Measurements from ENCODE around the gene TBX5.

TBX5 gene

GRCh38 chr12:114335607-114336006 lies 70.3 kb downstream of the TBX5 start:
- H3K4me3 ChIP-seq, result no peak overlapping the region
- H3K27ac ChIP-seq, result no peak overlapping the region
- no peaks in the 10 kb centered on the region for H3K36me3 ChIP-seq
- no peaks in the 10 kb centered on the region for H3K4me1 ChIP-seq
- no peaks in the 10 kb centered on the region for H3K9me3 ChIP-seq
- no peak for TF ChIP-seq CTCF (IDR thresholded peaks at IDR 0.05)
- no peaks in the 10 kb centered on the region for H3K27me3 ChIP-seq
- intact Hi-C loops (cut with DNase I; ENCODE audit: low total_unique reads), result no loop called here
- DNase-seq, result no peak

GRCh38 chr12:114334395-114334794 lies 71.5 kb downstream of the TBX5 start:
- Histone ChIP-seq H3K4me3 (no peak overlapping the region), H3K27me3 (no peaks in the 10 kb centered on the region), H3K9me3 (no peaks in the 10 kb centered on the region), H3K27ac (no peak overlapping the region), H3K4me1 (no peaks in the 10 kb centered on the region), H3K36me3 (no peaks in the 10 kb centered on the region)
- TF ChIP-seq CTCF (IDR thresholded peaks at IDR 0.05), result no peak
- no peak for DNase-seq
- intact Hi-C loops (cut with DNase I; ENCODE audit: low total_unique reads), result no loop called here

- peaks cover 0 to 5% (median 0%) of the 10 kb centered on the region in 3 donors for H3K9me3 ChIP-seq
- no peak for DNase-seq
- TF ChIP-seq CTCF (IDR thresholded peaks at IDR 0.05), result no peak
- no peak overlapping the region for H3K27ac ChIP-seq
- no peaks in the 10 kb centered on the region for H3K27me3 ChIP-seq
- H3K36me3 ChIP-seq, result no peaks in the 10 kb centered on the region
- no peak overlapping the region for H3K4me3 ChIP-seq
- intact Hi-C loops (cut with DNase I; ENCODE audit: low total_unique reads), result no loop called here
- no peaks in the 10 kb centered on the region for H3K4me1 ChIP-seq
Measured at GRCh38 chr12:114328292-114328691, 77.7 kb downstream of the TBX5 start.

- H3K9me3 ChIP-seq, result peaks cover 0 to 5% (median 0%) of the 10 kb centered on the region in 3 donors
- no peaks in the 10 kb centered on the region for H3K36me3 ChIP-seq
- H3K27ac ChIP-seq, result no peak overlapping the region
- H3K4me3 ChIP-seq, result no peak overlapping the region
- intact Hi-C loops (cut with DNase I; ENCODE audit: low total_unique reads), result no loop called here
- no peak for DNase-seq
- H3K4me1 ChIP-seq, result no peaks in the 10 kb centered on the region
- H3K27me3 ChIP-seq, result no peaks in the 10 kb centered on the region
- no peak for TF ChIP-seq CTCF (IDR thresholded peaks at IDR 0.05)
Measured at GRCh38 chr12:114327765-114328164, 78.2 kb downstream of the TBX5 start.

GRCh38 chr12:114321524-114321923 lies 84.4 kb downstream of the TBX5 start:
- intact Hi-C loops (cut with DNase I; ENCODE audit: low total_unique reads), result no loop called here
- H3K27me3 ChIP-seq, result no peaks in the 10 kb centered on the region
- no peak for TF ChIP-seq CTCF (IDR thresholded peaks at IDR 0.05)
- no peaks in the 10 kb centered on the region for H3K9me3 ChIP-seq
- no peak overlapping the region for H3K27ac ChIP-seq
- no peak for DNase-seq
- H3K36me3 ChIP-seq, result no peaks in the 10 kb centered on the region
- H3K4me1 ChIP-seq, result peaks cover 0 to 6% (median 0%) of the 10 kb centered on the region in 4 donors
- H3K4me3 ChIP-seq, result no peak overlapping the region

GRCh38 chr12:114320968-114321367 lies 85.0 kb downstream of the TBX5 start:
- no peak overlapping the region for H3K4me3 ChIP-seq
- DNase-seq, result no peak
- TF ChIP-seq CTCF (IDR thresholded peaks at IDR 0.05), result no peak

More at GRCh38 chr12:114320968-114321367, 85.0 kb downstream of the TBX5 start:
- intact Hi-C loops (cut with DNase I; ENCODE audit: low total_unique reads), result no loop called here
- no peaks in the 10 kb centered on the region for H3K36me3 ChIP-seq
- H3K9me3 ChIP-seq, result no peaks in the 10 kb centered on the region
- no peak overlapping the region for H3K27ac ChIP-seq
- no peaks in the 10 kb centered on the region for H3K27me3 ChIP-seq
- H3K4me1 ChIP-seq, result peaks cover 0 to 6% (median 0%) of the 10 kb centered on the region in 4 donors

Measured in tibial artery (tissue), 4 donors.